ENCODE measurements around the gene PRR36. TPM values are rescaled to one million over a fixed set of nuclear protein-coding genes. Genes with fewer than 3 reads are reported as not detected.

PRR36 gene
- total and polyA plus RNA-seq, 12 donors = 0.01 to 0.07 (median 0.05) TPM; not detected in 9

GRCh38 chr19:7867092-7867844, 6.9 kb downstream of the PRR36 start:
- intact Hi-C loops (cut with DNase I) = no loop called here
- no peaks in the 10 kb centered on the region for H3K9me3 ChIP-seq
- DNase-seq = no peak
- peaks cover 0 to 10% (median 0%) of the 10 kb centered on the region in 9 donors for H3K36me3 ChIP-seq
- H3K4me3 ChIP-seq = no peak overlapping the region
- H3K27me3 ChIP-seq = peaks cover 5 to 67% (median 47%) of the 10 kb centered on the region in 7 donors
- H3K27ac ChIP-seq = no peak overlapping the region
- WGBS, 2 donors = 84 to 85% methylated on average over 9 of the region's 9 CpGs
- H3K4me1 ChIP-seq = peaks cover 8 to 39% (median 31%) of the 10 kb centered on the region in 9 donors
- ATAC-seq = no peak
- no peak for TF ChIP-seq CTCF (IDR thresholded peaks at IDR 0.05)

GRCh38 chr19:7866399-7867091, 7.6 kb downstream of the PRR36 start:
- intact Hi-C loops (cut with DNase I) = no loop called here
- Histone ChIP-seq H3K27ac (no peak overlapping the region), H3K36me3 (peaks cover 0 to 10% (median 0%) of the 10 kb centered on the region in 9 donors), H3K4me1 (peaks cover 8 to 39% (median 29%) of the 10 kb centered on the region in 9 donors), H3K4me3 (no peak overlapping the region), H3K27me3 (peaks cover 4 to 73% (median 48%) of the 10 kb centered on the region in 7 donors), H3K9me3 (no peaks in the 10 kb centered on the region)
- ATAC-seq = no peak
- WGBS, 2 donors = 64 to 67% methylated on average over 12 of the region's 12 CpGs
- DNase-seq = no peak
- TF ChIP-seq CTCF (IDR thresholded peaks at IDR 0.05) = no peak

GRCh38 chr19:7865262-7865911, 8.8 kb downstream of the PRR36 start:
- ATAC-seq (no peak), DNase-seq (no peak)
- Histone ChIP-seq H3K4me1 (peaks cover 8 to 40% (median 34%) of the 10 kb centered on the region in 9 donors), H3K4me3 (no peak overlapping the region), H3K27ac (no peak overlapping the region), H3K9me3 (no peaks in the 10 kb centered on the region), H3K36me3 (peaks cover 0 to 10% (median 0%) of the 10 kb centered on the region in 9 donors), H3K27me3 (peaks cover 4 to 81% (median 53%) of the 10 kb centered on the region in 7 donors)
- 49 to 51% methylated on average over 10 of the region's 10 CpGs for WGBS, 2 donors
- TF ChIP-seq CTCF (IDR thresholded peaks at IDR 0.05) = no peak
- intact Hi-C loops (cut with DNase I) = no loop called here

GRCh38 chr19:7864690-7865074, 9.5 kb downstream of the PRR36 start:
- no peak for TF ChIP-seq CTCF (IDR thresholded peaks at IDR 0.05)
- no peak for DNase-seq
- ATAC-seq = no peak
- H3K27me3 ChIP-seq = peaks cover 4 to 81% (median 53%) of the 10 kb centered on the region in 7 donors
- H3K4me1 ChIP-seq = peaks cover 8 to 40% (median 31%) of the 10 kb centered on the region in 9 donors
- H3K4me3 ChIP-seq = no peak overlapping the region
- H3K9me3 ChIP-seq = no peaks in the 10 kb centered on the region
- H3K36me3 ChIP-seq = peaks cover 0 to 12% (median 0%) of the 10 kb centered on the region in 9 donors
- WGBS, 2 donors = 59 to 70% methylated on average over 18 of the region's 18 CpGs
- intact Hi-C loops (cut with DNase I) = no loop called here
- H3K27ac ChIP-seq = no peak overlapping the region
